Measurements from ENCODE around the gene STK17B.

DNA sequence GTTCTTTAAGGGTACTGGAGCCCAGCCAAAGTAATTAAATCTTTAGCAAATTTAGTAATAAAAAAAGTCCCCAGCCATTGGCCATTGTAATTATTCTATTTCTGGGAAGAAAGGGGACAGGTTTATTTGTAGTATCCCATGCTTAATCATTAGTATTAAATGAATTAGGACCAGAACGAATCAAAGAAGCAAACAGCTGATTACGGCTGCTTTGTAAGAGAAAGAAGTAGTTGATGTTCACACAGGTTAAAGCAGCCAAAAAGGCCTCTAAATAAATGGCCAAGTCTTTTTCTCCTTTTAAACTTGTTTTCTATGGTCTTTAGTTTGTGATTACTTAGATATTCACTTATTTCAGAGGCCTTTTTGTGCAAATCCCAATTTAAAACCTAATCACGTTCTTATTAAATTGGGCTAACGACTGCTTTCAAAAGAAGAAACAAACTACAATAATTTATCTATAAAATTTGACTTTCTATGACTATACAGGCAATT lies 54.1 kb downstream of the STK17B start:
- no peak for TF ChIP-seq EZH2 (IDR thresholded peaks at IDR 0.05; ENCODE audit: low read depth)
- TF ChIP-seq, protein P1, sequence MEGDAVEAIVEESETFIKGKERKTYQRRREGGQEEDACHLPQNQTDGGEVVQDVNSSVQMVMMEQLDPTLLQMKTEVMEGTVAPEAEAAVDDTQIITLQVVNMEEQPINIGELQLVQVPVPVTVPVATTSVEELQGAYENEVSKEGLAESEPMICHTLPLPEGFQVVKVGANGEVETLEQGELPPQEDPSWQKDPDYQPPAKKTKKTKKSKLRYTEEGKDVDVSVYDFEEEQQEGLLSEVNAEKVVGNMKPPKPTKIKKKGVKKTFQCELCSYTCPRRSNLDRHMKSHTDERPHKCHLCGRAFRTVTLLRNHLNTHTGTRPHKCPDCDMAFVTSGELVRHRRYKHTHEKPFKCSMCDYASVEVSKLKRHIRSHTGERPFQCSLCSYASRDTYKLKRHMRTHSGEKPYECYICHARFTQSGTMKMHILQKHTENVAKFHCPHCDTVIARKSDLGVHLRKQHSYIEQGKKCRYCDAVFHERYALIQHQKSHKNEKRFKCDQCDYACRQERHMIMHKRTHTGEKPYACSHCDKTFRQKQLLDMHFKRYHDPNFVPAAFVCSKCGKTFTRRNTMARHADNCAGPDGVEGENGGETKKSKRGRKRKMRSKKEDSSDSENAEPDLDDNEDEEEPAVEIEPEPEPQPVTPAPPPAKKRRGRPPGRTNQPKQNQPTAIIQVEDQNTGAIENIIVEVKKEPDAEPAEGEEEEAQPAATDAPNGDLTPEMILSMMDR (conservative IDR thresholded peaks at IDR 0.05), result no peak

Measured in PC-9 (cell line).